ENCODE measurements around the gene SLC41A1. TPM values are rescaled to one million over a fixed set of nuclear protein-coding genes. Genes with fewer than 3 reads are reported as not detected.

Gene SLC41A1
- total RNA-seq, 2 donors from 2014 or later, result 4.8 to 8.1 TPM

GRCh38 chr1:205840146-205840923 lies 27.3 kb upstream of the SLC41A1 start:
- no peak overlapping the region for H3K4me3 ChIP-seq
- no peak for DNase-seq
- H3K9ac ChIP-seq (ENCODE audit: low read depth in 2 of 2, low read length in 2 of 2), result no peak overlapping the region
- TF ChIP-seq CTCF (IDR thresholded peaks at IDR 0.05), result no peak
- no peaks in the 10 kb centered on the region for H3K27me3 ChIP-seq
- H3K4me1 ChIP-seq, result no peaks in the 10 kb centered on the region
- H3K9me3 ChIP-seq, result no peaks in the 10 kb centered on the region
- no peaks in the 10 kb centered on the region for H3K36me3 ChIP-seq
- no peak overlapping the region for H3K27ac ChIP-seq
- intact Hi-C loops (cut with DNase I), result no loop called here

- intact Hi-C loops (cut with DNase I), result no loop called here
- H3K9ac ChIP-seq (ENCODE audit: low read depth in 2 of 2, low read length in 2 of 2), result no peak overlapping the region
- H3K27me3 ChIP-seq, result no peaks in the 10 kb centered on the region
- no peak for DNase-seq
- no peak for TF ChIP-seq CTCF (IDR thresholded peaks at IDR 0.05)
- no peaks in the 10 kb centered on the region for H3K36me3 ChIP-seq
- H3K27ac ChIP-seq, result no peak overlapping the region
- peaks cover 6% of the 10 kb centered on the region for H3K4me1 ChIP-seq
- H3K9me3 ChIP-seq, result no peaks in the 10 kb centered on the region
- H3K4me3 ChIP-seq, result no peak overlapping the region
These were observed 24.5 kb upstream of the SLC41A1 start for GRCh38 chr1:205837382-205837970.

- Histone ChIP-seq H3K27me3 (no peaks in the 10 kb centered on the region), H3K4me3 (no peak overlapping the region), H3K9me3 (no peaks in the 10 kb centered on the region), H3K36me3 (no peaks in the 10 kb centered on the region), H3K9ac (ENCODE audit: low read depth in 2 of 2, low read length in 2 of 2) (peak overlapping the region in 1 of 2 donors; percentile 19), H3K4me1 (peaks cover 6% of the 10 kb centered on the region), H3K27ac (no peak overlapping the region)
- intact Hi-C loops (cut with DNase I), result no loop called here
- DNase-seq, result peak; percentile 47
- TF ChIP-seq CTCF (IDR thresholded peaks at IDR 0.05), result no peak
These were observed 21.8 kb upstream of the SLC41A1 start for GRCh38 chr1:205834751-205835150.

- no peak overlapping the region for H3K27ac ChIP-seq
- H3K9ac ChIP-seq (ENCODE audit: low read depth in 2 of 2, low read length in 2 of 2), result no peak overlapping the region
- no peak for TF ChIP-seq CTCF (IDR thresholded peaks at IDR 0.05)
- no peaks in the 10 kb centered on the region for H3K36me3 ChIP-seq
- no peak for DNase-seq
- H3K27me3 ChIP-seq, result no peaks in the 10 kb centered on the region
- intact Hi-C loops (cut with DNase I), result no loop called here
- H3K4me1 ChIP-seq, result peaks cover 6% of the 10 kb centered on the region
- no peaks in the 10 kb centered on the region for H3K9me3 ChIP-seq
- no peak overlapping the region for H3K4me3 ChIP-seq
These were observed 19.3 kb upstream of the SLC41A1 start for GRCh38 chr1:205832326-205832751.

GRCh38 chr1:205827623-205828022 lies 14.6 kb upstream of the SLC41A1 start:
- Histone ChIP-seq H3K4me1 (no peaks in the 10 kb centered on the region), H3K27me3 (no peaks in the 10 kb centered on the region), H3K27ac (no peak overlapping the region), H3K9ac (ENCODE audit: low read depth in 2 of 2, low read length in 2 of 2) (no peak overlapping the region), H3K36me3 (no peaks in the 10 kb centered on the region), H3K9me3 (no peaks in the 10 kb centered on the region), H3K4me3 (no peak overlapping the region)
- no peak for TF ChIP-seq CTCF (IDR thresholded peaks at IDR 0.05)
- no peak for DNase-seq
- intact Hi-C loops (cut with DNase I), result no loop called here

Data from colonic mucosa (tissue), 4 donors.